ENCODE results near the gene SYF2. TPM values are rescaled to one million over a fixed set of nuclear protein-coding genes. Genes with fewer than 3 reads are reported as not detected.

SYF2 gene
- total RNA-seq, 1 experiment from 2014 or later = 35.3 TPM

GRCh38 chr1:25239681-25240541, 7.6 kb upstream of the SYF2 start (continued):
- no peak; the same call in 1 of the 2 replicates for TF ChIP-seq CTCF (IDR thresholded peaks at IDR 0.05)
- TF ChIP-seq ESRRA (CRISPR knock-in tag; IDR thresholded peaks at IDR 0.05; ENCODE audit: borderline replicate concordance) = no peak
- TF ChIP-seq MYBL2 (CRISPR knock-in tag; IDR thresholded peaks at IDR 0.05) = no peak
- TF ChIP-seq ARID4B (CRISPR knock-in tag; IDR thresholded peaks at IDR 0.05; ENCODE audit: borderline replicate concordance) = no peak
- TF ChIP-seq ZNF423 (CRISPR knock-in tag; IDR thresholded peaks at IDR 0.05) = no peak; the same call in 1 of the 2 replicates
- no peak for TF ChIP-seq TCF7 (CRISPR knock-in tag; IDR thresholded peaks at IDR 0.05; ENCODE audit: low read depth)
- TF ChIP-seq NR1H2 (CRISPR knock-in tag; IDR thresholded peaks at IDR 0.05) = no peak
- TF ChIP-seq ZNF138 (CRISPR knock-in tag; conservative IDR thresholded peaks at IDR 0.05) = no peak
- no peak for TF ChIP-seq ATF3 (CRISPR knock-in tag; conservative IDR thresholded peaks at IDR 0.05)
- TF ChIP-seq ZNF671 (CRISPR knock-in tag; IDR thresholded peaks at IDR 0.05) = 0 out of 2 replicates have a peak, but pooled peaks have one; percentile 21
- no peak for TF ChIP-seq GTF2I (CRISPR knock-in tag; conservative IDR thresholded peaks at IDR 0.05)
- no peak for TF ChIP-seq ZNF232 (CRISPR knock-in tag; IDR thresholded peaks at IDR 0.05)
- no peak for TF ChIP-seq ZSCAN18 (CRISPR knock-in tag; IDR thresholded peaks at IDR 0.05)
- TF ChIP-seq OVOL2 (CRISPR knock-in tag; IDR thresholded peaks at IDR 0.05; ENCODE audit: borderline replicate concordance) = no peak
- TF ChIP-seq JUN (CRISPR knock-in tag; IDR thresholded peaks at IDR 0.05) = no peak
- TF ChIP-seq PREB (CRISPR knock-in tag; IDR thresholded peaks at IDR 0.05; ENCODE audit: borderline replicate concordance) = no peak
- TF ChIP-seq ZNF532 (CRISPR knock-in tag; IDR thresholded peaks at IDR 0.05; ENCODE audit: borderline replicate concordance) = no peak
- no peak for TF ChIP-seq RELA (CRISPR knock-in tag; IDR thresholded peaks at IDR 0.05; ENCODE audit: borderline replicate concordance)
- TF ChIP-seq HMGXB4 (CRISPR knock-in tag; IDR thresholded peaks at IDR 0.05) = no peak
- TF ChIP-seq SOX15 (CRISPR knock-in tag; IDR thresholded peaks at IDR 0.05) = no peak
- TF ChIP-seq RORB (CRISPR knock-in tag; IDR thresholded peaks at IDR 0.05) = no peak
- 0 out of 2 replicates have a peak, but pooled peaks have one; percentile 16 for TF ChIP-seq ERG (CRISPR knock-in tag; IDR thresholded peaks at IDR 0.05)

Measured in WTC11 (cell line).